Dermis microvascular lymphatic vessel endothelial cell (primary cell): ENCODE results near the gene PRDM2. TPM values are rescaled to one million over a fixed set of nuclear protein-coding genes. Genes with fewer than 3 reads are reported as not detected.

Source experiments
- DNase-seq, 2 donors: peaks; one replicate each; pipeline versions ENCODE4 v3.0.0 to v3.0.0-alpha.2; 2010; ENCODE audit warnings: low read depth in 2 of 2
- total RNA-seq: library from RNA; depleted of rRNA; stranded (reverse); fragments of >200 nt; gene quantifications from 2 replicates; pipeline ENCODE4 v1.2.1, GENCODE V29; 2014

PRDM2 gene
- total RNA-seq, 1 donor from 2014 or later, result 6.3 TPM

- DNase-seq, result no peak
These were observed 136.6 kb downstream of the PRDM2 start for GRCh38 chr1:13836631-13837030.

- DNase-seq, result no peak
These were observed 138.2 kb downstream of the PRDM2 start for GRCh38 chr1:13838236-13838635.

GRCh38 chr1:13842497-13842896 is 142.5 kb downstream of the PRDM2 start:
- no peak for DNase-seq

GRCh38 chr1:13851726-13852125 is 151.7 kb downstream of the PRDM2 start:
- DNase-seq, result no peak

GRCh38 chr1:13855554-13855953 is 155.6 kb downstream of the PRDM2 start:
- DNase-seq, result no peak

- no peak for DNase-seq
These were observed 160.0 kb downstream of the PRDM2 start for GRCh38 chr1:13860031-13860430.

- DNase-seq, result no peak
These were observed 164.8 kb downstream of the PRDM2 start for GRCh38 chr1:13864760-13865159.

- no peak for DNase-seq
These were observed 165.9 kb downstream of the PRDM2 start for GRCh38 chr1:13865851-13866250.

- no peak for DNase-seq
These were observed 167.6 kb downstream of the PRDM2 start for GRCh38 chr1:13867603-13868002.

GRCh38 chr1:13869172-13869797 is 169.3 kb downstream of the PRDM2 start:
- no peak for DNase-seq

GRCh38 chr1:13871413-13871812 is 171.4 kb downstream of the PRDM2 start:
- DNase-seq, result no peak

GRCh38 chr1:13871886-13872285 is 171.9 kb downstream of the PRDM2 start:
- DNase-seq, result no peak

- no peak for DNase-seq
These were observed 173.0 kb downstream of the PRDM2 start for GRCh38 chr1:13873032-13873431.

Other genes starting within 250 kb of the PRDM2 start
- gene LRRC38, start 186.2 kb upstream of the PRDM2 start, total RNA-seq, result under 0.01 and 0.13 TPM in 2 replicates
- gene PDPN, start 116.4 kb upstream of the PRDM2 start, total RNA-seq, result 70.3 and 118 TPM in 2 replicates